ENCODE measurements around the gene RFX4. TPM values are rescaled to one million over a fixed set of nuclear protein-coding genes. Genes with fewer than 3 reads are reported as not detected.

RFX4 gene
- total RNA-seq, 2 experiments from 2014 or later = not detected

DNA sequence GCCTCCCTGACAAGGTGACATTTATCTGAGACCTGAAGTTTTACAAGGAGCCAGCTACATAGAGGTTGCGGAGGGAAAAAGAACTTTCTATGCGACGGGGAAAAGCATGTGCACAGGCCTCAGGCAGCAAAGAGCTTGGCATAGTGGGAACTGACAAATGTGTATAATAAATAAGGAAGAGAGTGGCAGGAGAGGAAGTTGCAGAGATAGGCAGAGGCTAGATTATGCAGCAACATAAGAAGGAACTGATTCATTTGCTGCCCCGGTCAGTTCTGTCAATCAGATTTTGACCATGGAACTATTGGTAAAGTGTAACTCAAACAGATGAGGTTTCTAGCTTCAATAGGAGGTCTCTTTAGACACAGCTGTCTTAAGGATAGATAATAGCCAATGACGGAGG is 158.0 kb downstream of the RFX4 start:
- H3K27me3 Mint-ChIP-seq = peaks cover 17% of the 10 kb centered on the region
- no peaks in the 10 kb centered on the region for H3K4me1 Mint-ChIP-seq
- POLR2A ChIA-PET = no interaction called here
- no peaks in the 10 kb centered on the region for H3K36me3 Mint-ChIP-seq (ENCODE audit: low read depth)
- no peak for DNase-seq
- H3K27ac Mint-ChIP-seq = no peak overlapping the region
- CTCF ChIA-PET = no interaction called here
- H3K9me3 Mint-ChIP-seq = no peaks in the 10 kb centered on the region
- no peak overlapping the region for H3K4me3 Mint-ChIP-seq

DNA sequence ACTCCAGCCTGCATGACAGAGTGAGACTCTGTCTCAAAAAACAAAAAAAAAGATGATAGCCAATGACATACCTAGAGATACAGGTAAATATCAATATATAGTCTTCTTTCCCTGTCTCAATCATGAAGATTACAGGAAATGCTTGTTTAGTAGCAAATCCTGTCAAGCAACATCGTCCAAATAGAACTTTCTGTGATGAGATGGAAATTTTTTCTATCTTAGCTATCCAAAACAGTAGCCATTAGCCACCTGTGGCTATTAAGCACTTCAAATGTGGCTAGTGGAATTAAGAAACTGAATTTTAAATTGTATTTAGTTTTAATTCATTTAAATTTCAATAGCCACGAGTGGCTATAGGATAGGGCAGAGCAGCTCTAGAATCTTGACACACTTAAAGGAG is 158.4 kb downstream of the RFX4 start:
- Mint-ChIP-seq H3K4me1 (no peaks in the 10 kb centered on the region), H3K27me3 (peaks cover 17% of the 10 kb centered on the region), H3K27ac (no peak overlapping the region), H3K36me3 (ENCODE audit: low read depth) (no peaks in the 10 kb centered on the region), H3K4me3 (no peak overlapping the region), H3K9me3 (no peaks in the 10 kb centered on the region)
- ChIA-PET CTCF (interaction anchor here (1.4 kb wide), 1 partner anchor 12 kb away, joined by 6 read pairs; no protein-coding TSS in a partner anchor), POLR2A (no interaction called here)
- DNase-seq = no peak

DNA sequence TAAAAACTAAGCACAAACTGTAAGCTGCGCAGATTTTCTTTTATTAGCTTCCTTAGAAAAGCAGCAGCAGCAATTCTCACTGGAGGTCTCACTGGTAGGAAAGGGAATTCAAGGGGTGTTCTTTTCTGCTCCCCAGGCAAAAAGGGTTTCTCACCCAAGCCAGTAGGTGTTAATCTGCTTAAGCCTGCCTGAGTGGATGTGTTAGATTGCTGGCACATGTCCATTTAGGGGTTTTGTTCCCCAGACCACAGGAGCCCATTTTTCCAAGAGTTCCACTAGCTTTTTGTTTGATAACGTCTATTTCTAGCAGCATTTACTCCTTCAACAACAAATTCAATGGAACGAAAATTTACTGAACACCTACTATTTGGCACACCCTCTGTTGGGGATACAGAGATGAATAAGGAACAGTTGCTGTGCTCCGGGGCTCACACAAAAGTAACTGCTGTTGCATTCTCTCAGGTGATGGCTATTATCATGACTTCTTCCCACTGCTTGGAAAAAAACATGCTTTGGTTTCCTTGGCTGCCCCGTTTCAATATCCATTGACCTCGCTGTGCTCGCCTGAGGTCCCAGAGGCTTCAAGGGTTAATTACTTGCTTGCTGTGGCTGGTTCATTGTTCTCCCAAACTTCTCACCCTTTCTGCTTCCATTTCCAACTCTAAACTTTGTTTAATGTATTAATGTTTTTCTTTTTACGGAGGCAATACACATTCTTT is 160.6 kb downstream of the RFX4 start:
- ChIA-PET CTCF (interaction anchor here (1.5 kb wide), 1 partner anchor 28 kb away, joined by 3 read pairs; no protein-coding TSS in a partner anchor), POLR2A (no interaction called here)
- H3K4me1 Mint-ChIP-seq = peaks cover 17% of the 10 kb centered on the region
- no peak overlapping the region for H3K4me3 Mint-ChIP-seq
- DNase-seq = no peak
- peaks cover 14% of the 10 kb centered on the region for H3K27me3 Mint-ChIP-seq
- H3K9me3 Mint-ChIP-seq = no peaks in the 10 kb centered on the region
- H3K27ac Mint-ChIP-seq = no peak overlapping the region
- no peaks in the 10 kb centered on the region for H3K36me3 Mint-ChIP-seq (ENCODE audit: low read depth)

DNA sequence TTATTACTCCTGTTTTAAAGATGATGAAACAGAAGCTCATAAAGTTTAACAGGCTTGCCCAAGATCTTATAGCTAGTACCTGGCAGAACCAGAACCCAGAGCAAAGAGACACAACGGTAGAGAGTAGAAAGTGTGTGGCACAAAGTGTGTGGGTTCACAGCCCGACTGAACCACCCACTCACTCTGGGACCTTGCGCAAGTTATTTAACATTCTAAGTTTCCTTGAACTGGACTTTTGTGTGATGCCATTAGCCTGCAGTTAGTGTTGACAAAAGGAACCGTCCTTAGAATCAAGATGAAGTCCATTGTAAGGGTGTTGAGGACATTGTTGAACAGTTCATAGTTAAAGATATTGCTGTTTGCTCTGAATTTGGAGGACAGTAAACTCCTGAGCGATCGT is 161.8 kb downstream of the RFX4 start:
- ChIA-PET CTCF (no interaction called here), POLR2A (no interaction called here)
- Mint-ChIP-seq H3K9me3 (no peaks in the 10 kb centered on the region), H3K4me3 (no peak overlapping the region), H3K4me1 (peaks cover 21% of the 10 kb centered on the region), H3K27me3 (peaks cover 14% of the 10 kb centered on the region), H3K36me3 (ENCODE audit: low read depth) (no peaks in the 10 kb centered on the region), H3K27ac (no peak overlapping the region)
- no peak for DNase-seq

DNA sequence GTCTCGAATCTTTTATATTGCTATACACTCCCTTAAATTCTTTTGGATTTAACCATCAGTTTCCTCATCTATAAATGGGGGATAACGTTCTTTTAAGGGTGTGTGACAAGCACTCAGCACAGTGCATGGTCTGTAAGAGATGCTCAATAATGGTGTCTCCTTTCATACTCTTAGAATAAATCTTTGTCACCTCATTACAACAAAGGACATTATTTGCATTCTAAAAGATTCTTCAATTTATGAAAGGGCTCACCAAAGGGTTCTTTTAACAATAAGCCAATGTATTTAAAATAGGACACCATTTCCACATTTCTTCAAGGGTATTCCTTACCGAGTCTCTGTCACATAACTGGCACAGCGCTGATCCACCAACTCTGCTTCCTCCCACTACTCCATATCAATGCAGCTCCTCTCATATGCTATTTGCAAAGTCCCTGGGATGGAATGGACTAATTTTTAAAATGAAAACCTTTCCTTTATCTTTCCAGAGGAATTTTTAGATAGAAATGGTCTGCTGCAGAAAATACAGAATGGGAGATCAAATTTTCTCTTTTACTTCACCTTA is 162.5 kb downstream of the RFX4 start:
- Mint-ChIP-seq H3K27ac (no peak overlapping the region), H3K27me3 (peaks cover 14% of the 10 kb centered on the region), H3K4me1 (peaks cover 23% of the 10 kb centered on the region), H3K4me3 (no peak overlapping the region), H3K9me3 (no peaks in the 10 kb centered on the region), H3K36me3 (ENCODE audit: low read depth) (no peaks in the 10 kb centered on the region)
- POLR2A ChIA-PET = no interaction called here
- CTCF ChIA-PET = no interaction called here
- no peak for DNase-seq

DNA sequence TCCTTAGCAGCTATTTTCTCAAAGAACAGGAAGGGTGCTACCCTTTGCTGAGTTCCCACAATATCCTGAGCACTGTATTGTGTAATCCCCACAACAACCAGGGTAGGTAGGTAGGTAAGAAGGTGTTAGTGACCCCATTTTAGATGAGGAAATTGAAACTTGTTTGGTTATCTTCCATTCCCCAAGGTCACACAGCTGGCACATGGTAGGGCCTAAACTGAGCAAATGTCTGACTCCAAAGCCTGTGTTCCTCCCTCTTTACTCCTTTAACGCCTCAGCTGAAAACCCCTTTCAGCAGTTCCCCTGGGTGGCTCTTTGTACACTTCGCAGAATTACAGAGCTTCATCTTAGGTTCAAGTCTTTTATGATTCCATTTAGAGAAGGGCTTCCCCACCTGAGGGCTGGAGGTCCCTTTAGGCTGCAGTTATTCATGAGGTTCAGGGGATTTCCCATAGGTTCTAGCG is 165.2 kb downstream of the RFX4 start:
- Mint-ChIP-seq H3K36me3 (ENCODE audit: low read depth) (peaks cover 5% of the 10 kb centered on the region), H3K27me3 (peaks cover 9% of the 10 kb centered on the region), H3K27ac (peak overlapping the region; percentile 88), H3K4me1 (peaks cover 26% of the 10 kb centered on the region), H3K9me3 (peaks cover 9% of the 10 kb centered on the region), H3K4me3 (no peak overlapping the region)
- DNase-seq = peak; percentile 42
- ChIA-PET POLR2A (no interaction called here), CTCF (interaction anchor here (1.2 to 1.7 kb wide), 2 partner anchors 16 to 20 kb away, joined by 4 to 5 read pairs; no protein-coding TSS in a partner anchor)

DNA sequence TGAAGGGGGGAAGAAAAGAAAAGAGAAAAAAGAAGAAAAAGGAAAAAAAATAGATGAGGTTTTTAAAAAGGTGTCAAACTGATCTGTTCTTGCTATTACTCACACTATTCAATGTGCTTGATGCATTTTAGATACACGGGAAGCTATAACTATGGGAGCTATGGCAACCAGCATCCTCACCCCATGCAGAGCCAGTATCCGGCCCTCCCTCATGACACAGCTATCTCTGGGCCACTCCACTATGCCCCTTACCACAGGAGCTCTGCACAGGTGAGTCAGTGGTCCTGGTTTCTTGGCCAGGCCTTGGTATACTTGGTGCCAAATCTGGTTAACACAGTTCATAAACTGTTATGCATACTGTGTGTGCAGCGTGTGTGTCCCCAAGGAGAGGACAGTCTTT is 167.7 kb downstream of the RFX4 start:
- Mint-ChIP-seq H3K9me3 (peaks cover 13% of the 10 kb centered on the region), H3K36me3 (ENCODE audit: low read depth) (peaks cover 6% of the 10 kb centered on the region), H3K4me3 (no peak overlapping the region), H3K27ac (no peak overlapping the region), H3K4me1 (peaks cover 44% of the 10 kb centered on the region), H3K27me3 (no peaks in the 10 kb centered on the region)
- no peak for DNase-seq
- POLR2A ChIA-PET = no interaction called here
- CTCF ChIA-PET = no interaction called here

DNA sequence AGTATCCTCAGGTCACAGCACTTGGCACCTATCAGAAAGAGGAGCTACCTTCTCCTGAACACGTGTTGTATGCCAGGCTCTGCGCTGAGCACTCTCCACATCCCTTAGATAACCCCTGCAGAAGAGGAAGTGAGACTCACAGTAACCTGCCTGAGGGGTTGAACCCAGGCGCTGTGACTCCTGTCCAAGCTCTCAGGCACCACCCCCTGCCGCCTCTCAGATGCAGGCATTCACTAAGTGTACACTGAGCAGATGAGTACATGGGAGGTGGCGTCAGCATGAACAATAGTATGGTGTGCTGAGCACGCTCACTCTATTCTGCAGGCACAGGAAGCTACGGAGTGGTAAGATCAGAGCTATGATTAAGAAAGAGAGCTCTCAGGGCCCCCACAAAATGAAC is 170.7 kb downstream of the RFX4 start:
- H3K27me3 Mint-ChIP-seq = no peaks in the 10 kb centered on the region
- peaks cover 6% of the 10 kb centered on the region for H3K36me3 Mint-ChIP-seq (ENCODE audit: low read depth)
- DNase-seq = peak; percentile 51
- H3K9me3 Mint-ChIP-seq = peaks cover 13% of the 10 kb centered on the region
- ChIA-PET POLR2A (no interaction called here), CTCF (interaction anchor here (1.0 to 1.1 kb wide), 3 partner anchors 12 to 22 kb away, joined by 3 to 6 read pairs (median 3); no protein-coding TSS in a partner anchor)
- peaks cover 26% of the 10 kb centered on the region for H3K4me1 Mint-ChIP-seq
- H3K27ac Mint-ChIP-seq = peak overlapping the region; percentile 80
- H3K4me3 Mint-ChIP-seq = no peak overlapping the region

DNA sequence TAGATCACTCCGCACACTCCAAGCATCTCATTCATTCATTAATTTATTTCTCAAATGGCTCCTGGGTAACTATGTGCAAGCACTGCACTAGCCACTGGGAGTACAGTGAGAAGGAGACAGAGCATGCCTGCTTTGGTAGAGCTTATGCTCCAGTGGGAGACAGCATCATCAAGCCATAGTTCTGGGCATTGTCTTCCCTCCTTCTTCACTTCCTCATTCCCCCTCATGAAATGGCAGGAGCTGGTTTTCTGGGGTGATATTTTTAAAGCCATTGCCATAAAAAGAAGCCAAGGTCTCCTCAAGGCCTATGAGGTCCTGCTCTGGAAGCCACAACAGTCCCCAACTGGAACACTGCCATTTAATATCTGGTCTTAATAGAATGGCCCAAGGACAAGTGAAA is 171.5 kb downstream of the RFX4 start:
- Mint-ChIP-seq H3K27ac (peak overlapping the region; percentile 51), H3K9me3 (peaks cover 13% of the 10 kb centered on the region), H3K27me3 (no peaks in the 10 kb centered on the region), H3K4me1 (peaks cover 23% of the 10 kb centered on the region), H3K36me3 (ENCODE audit: low read depth) (peaks cover 6% of the 10 kb centered on the region), H3K4me3 (no peak overlapping the region)
- ChIA-PET POLR2A (no interaction called here), CTCF (interaction anchor here (1.1 kb wide), 1 partner anchor 21 kb away, joined by 3 read pairs; no protein-coding TSS in a partner anchor)
- no peak for DNase-seq

DNA sequence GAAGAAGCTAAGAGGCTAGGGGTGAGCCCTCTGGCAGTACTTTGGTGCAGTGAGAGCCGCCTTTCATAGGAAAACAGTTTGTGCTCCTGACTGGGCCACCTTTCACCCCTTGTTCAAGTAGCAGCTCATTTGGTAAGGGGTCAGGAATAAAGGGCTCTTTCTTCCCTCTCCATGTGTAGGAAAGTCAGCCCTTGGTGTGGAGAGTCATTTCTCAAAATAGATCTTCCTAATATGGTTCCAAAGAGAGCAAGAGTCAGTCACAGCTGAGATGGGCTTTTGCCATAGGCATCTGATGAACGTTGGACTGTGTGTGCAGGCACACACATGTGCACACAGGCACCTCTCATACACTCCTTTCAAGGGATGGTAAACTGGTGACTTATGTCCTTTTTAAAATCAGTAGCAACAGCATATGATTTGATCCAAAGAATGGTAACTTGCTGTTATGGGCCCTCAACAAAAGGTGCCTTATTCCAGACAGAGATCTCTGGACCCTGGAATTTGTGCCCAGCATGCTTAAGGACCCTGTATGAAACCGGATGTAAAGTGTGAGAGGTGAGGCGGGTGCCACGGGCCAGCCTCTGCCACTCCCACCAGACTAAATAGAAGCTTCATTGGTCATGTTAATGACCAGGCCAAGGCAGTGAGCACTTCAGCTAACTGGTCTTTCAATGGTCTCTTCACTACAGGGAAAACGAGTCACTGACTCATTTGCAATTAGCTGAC is 175.0 kb downstream of the RFX4 start:
- no peaks in the 10 kb centered on the region for H3K27me3 Mint-ChIP-seq
- no peak for DNase-seq
- no peak overlapping the region for H3K27ac Mint-ChIP-seq
- H3K4me3 Mint-ChIP-seq = no peak overlapping the region
- ChIA-PET CTCF (interaction anchor here (1.7 kb wide), 1 partner anchor 15 kb away, joined by 4 read pairs; no protein-coding TSS in a partner anchor), POLR2A (no interaction called here)
- peaks cover 6% of the 10 kb centered on the region for H3K9me3 Mint-ChIP-seq
- peaks cover 32% of the 10 kb centered on the region for H3K4me1 Mint-ChIP-seq
- H3K36me3 Mint-ChIP-seq (ENCODE audit: low read depth) = peaks cover 2% of the 10 kb centered on the region

DNA sequence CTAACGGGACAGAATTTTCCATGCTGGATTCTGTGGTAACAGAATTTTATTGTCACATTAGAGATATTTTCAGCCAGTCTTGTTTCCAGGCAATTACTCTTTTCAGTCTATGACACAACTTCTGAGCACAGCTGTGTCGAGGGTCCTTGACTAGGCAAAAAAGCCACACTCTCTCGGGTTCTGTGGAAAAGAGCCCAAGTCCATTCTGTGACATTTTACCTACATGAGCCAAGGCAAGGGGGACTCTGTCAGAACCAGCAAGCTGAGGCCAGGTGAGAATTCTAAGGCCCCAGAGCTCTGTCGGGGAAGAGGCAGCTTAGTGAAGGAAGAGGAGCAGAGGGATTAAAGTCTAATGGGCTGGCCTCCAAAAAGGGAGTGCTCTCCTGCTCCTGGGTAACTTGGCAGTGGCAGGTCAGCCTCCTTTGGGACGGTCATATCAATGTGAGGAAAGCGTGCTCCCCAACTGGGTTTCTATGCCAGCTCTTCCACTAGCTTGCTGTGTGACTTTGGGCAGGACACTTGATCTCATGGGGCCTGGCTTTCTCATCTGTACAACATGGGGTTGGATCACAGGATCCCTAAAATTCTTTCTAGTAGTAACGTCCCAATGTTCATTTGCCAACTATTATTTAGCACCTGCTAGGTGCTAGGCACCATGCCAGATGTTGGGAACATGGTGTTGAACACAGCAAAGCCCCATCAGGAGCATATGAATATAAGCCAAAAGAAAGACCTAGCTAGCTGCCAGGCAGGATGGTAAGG is 175.7 kb downstream of the RFX4 start:
- H3K4me3 Mint-ChIP-seq = no peak overlapping the region
- POLR2A ChIA-PET = interaction anchor here (0.7 kb wide), 1 partner anchor 148 kb away, joined by 3 read pairs; no protein-coding TSS in a partner anchor
- H3K4me1 Mint-ChIP-seq = peaks cover 25% of the 10 kb centered on the region
- no peak for DNase-seq
- no peaks in the 10 kb centered on the region for H3K36me3 Mint-ChIP-seq (ENCODE audit: low read depth)
- H3K27ac Mint-ChIP-seq = no peak overlapping the region
- CTCF ChIA-PET = interaction anchor here (0.9 kb wide), 1 partner anchor 12 kb away, joined by 3 read pairs; no protein-coding TSS in a partner anchor
- no peaks in the 10 kb centered on the region for H3K27me3 Mint-ChIP-seq
- H3K9me3 Mint-ChIP-seq = no peaks in the 10 kb centered on the region

DNA sequence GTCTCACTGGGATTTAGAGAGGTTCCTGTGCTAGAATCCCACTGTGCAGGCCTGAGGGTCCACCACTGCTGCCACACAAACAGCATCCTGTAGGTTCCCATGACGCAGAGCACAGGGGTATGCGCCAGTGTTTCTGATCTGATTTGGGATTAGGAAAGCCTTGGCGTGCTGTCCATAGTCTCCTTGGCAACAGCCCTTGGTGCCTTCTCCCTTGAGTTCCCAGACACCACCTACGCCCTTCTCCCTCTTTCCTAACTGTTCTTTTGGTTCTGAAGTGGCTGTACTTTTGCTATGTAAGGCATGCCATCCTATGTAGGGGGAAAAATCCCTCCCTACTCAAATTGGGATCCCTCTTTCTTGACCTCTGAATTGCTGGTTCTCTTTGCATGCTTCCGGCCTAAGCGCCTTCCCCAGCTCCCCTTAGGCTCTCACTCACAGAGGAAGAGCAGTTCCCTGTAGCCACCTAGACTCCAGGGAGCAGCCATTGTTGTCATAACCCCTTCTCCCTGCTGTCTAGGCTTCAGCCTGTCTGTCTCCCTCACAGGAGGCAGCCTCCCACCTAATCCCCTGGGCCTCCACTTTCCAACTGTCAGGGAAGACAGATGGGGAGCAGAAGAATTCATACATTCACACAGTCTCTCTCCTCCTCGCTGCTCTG is 176.9 kb downstream of the RFX4 start:
- Mint-ChIP-seq H3K9me3 (no peaks in the 10 kb centered on the region), H3K4me1 (peaks cover 13% of the 10 kb centered on the region), H3K27ac (peak overlapping the region; percentile 85), H3K27me3 (no peaks in the 10 kb centered on the region), H3K36me3 (ENCODE audit: low read depth) (no peaks in the 10 kb centered on the region), H3K4me3 (peak overlapping the region; percentile 42)
- no peak for DNase-seq
- ChIA-PET CTCF (interaction anchor here (0.6 kb wide), 1 partner anchor 615 kb away, joined by 3 read pairs; no protein-coding TSS in a partner anchor), POLR2A (no interaction called here)

All from activated CD4-positive, alpha-beta T cell treated with anti-CD3 and anti-CD28 coated beads, Interleukin-2, amount 10 ng/mL, durations not matched to agents 7 days and 5 days (primary cell).